Measurements from ENCODE around the gene SIRT6. TPM values are rescaled to one million over a fixed set of nuclear protein-coding genes. Genes with fewer than 3 reads are reported as not detected.
"Not testable (repeated sequence)": the region's sequence is repeated elsewhere in the genome, so short reads cannot be mapped to it uniquely, and the experiment has no call there.

Gene SIRT6
- total and polyA plus RNA-seq, 10 of the 15 experiments (the other 5 are each of a cell fraction or from before 2014, with no cell fraction given), result 1.3 to 49.6 (median 24.2) TPM

DNA sequence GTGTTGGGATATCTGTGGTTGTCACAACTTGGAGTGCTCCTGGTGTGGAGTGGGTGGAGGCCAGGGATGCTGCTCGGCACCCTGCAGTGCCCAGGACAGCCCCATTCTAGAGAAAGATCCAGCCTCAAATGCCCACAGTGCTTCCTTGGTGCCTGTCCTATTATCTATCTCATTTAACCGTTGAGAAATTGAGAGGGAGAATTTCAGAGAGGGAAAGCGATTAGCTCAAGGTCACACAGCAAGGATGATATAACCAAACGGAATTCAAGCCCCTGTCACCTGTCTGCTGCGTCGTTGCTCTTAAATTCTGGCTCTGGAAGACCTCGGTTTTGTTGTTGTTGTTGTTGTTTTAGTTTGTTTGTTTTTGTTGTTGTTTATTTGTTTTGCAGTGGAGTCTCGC is 13.6 kb upstream of the SIRT6 start (continued):
- no peak for TF ChIP-seq RAD21 (IDR thresholded peaks at IDR 0.05; ENCODE audit: insufficient read depth, low read depth, low read length)
- TF ChIP-seq ATF7 (IDR thresholded peaks at IDR 0.05; ENCODE audit: low read depth), result no peak
- no peak for TF ChIP-seq SREBF1 (IDR thresholded peaks at IDR 0.05; ENCODE audit: low read length)
- TF ChIP-seq YY1 (IDR thresholded peaks at IDR 0.05; ENCODE audit: low read depth, low read length), result no peak

DNA sequence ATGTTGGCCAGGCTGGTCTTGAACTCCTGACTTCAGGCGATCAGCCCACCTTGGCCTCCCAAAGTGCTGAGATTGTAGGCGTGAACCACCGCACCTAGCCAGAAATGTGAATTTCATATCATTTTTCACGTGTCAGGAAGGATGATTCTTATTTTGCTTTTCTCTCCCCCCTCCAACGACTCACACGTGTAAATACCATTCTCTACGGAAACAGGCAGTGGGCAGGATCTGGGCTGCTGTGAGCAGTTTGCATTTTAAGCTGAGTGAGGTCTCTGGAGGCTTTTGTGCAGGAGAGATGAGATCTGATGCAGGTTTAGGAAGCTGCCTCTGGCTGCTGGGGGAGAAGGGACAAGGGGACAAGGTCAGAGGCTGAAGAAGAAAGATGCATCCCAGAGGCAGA is 12.0 kb upstream of the SIRT6 start:
- in situ Hi-C loops (cut with MboI) (no loop called here), intact Hi-C loops (cut with micrococcal nuclease; ENCODE audit: unreplicated experiment) (no loop called here)
- WGBS (ENCODE audit: insufficient coverage, insufficient replicate concordance, low lambda C conversion rate, missing lambda C conversion rate), result 20% methylated on average over 7 of the region's 7 CpGs
- Histone ChIP-seq H4K20me1 (ENCODE audit: control insufficient read depth, insufficient read depth) (no peaks in the 10 kb centered on the region), H3K9ac (ENCODE audit: control insufficient read depth, insufficient read depth, low read length) (no peak overlapping the region), H3K4me1 (ENCODE audit: control insufficient read depth, insufficient read depth, low read length) (no peaks in the 10 kb centered on the region), H3K4me3 (no peak overlapping the region), H2AFZ (ENCODE audit: control insufficient read depth, low read depth, low read length) (no peak overlapping the region), H3K27me3 (replicated peaks in 1 of 2; ENCODE audit: control insufficient read depth in 2 of 2, insufficient read depth in 2 of 2, low read length in 1 of 2) (no peaks in the 10 kb centered on the region; a peak in 1 of 4 replicates), H3K4me2 (ENCODE audit: control insufficient read depth, insufficient read depth) (no peak overlapping the region), H3K27ac (ENCODE audit: control insufficient read depth, insufficient read depth) (no peak overlapping the region), H3K79me2 (ENCODE audit: control insufficient read depth, insufficient read depth, low read length) (no peaks in the 10 kb centered on the region), H3K36me3 (ENCODE audit: control insufficient read depth in 2 of 2, insufficient read depth in 2 of 2, low read length in 1 of 2) (no peaks in the 10 kb centered on the region), H3K9me3 (replicated peaks; ENCODE audit: control insufficient read depth, insufficient read depth, low read length) (no peaks in the 10 kb centered on the region; the same call in 2 of the 3 replicates)
- FAIRE-seq (no peak), DNase-seq (ENCODE audit: low read depth, low spot score) (no peak), ATAC-seq (no peak)
- ChIA-PET SMC1A (ENCODE audit: uncharacterized antibody, unreplicated experiment) (no interaction called here), POLR2A (no interaction called here), CTCF (no interaction called here), RAD21 (ENCODE audit: unreplicated experiment) (no interaction called here)
- no TSS peak for BruUV-seq (replicated peaks)
- TF ChIP-seq, protein P1, sequence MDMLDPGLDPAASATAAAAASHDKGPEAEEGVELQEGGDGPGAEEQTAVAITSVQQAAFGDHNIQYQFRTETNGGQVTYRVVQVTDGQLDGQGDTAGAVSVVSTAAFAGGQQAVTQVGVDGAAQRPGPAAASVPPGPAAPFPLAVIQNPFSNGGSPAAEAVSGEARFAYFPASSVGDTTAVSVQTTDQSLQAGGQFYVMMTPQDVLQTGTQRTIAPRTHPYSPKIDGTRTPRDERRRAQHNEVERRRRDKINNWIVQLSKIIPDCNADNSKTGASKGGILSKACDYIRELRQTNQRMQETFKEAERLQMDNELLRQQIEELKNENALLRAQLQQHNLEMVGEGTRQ (IDR thresholded peaks at IDR 0.05; ENCODE audit: borderline replicate concordance, low read depth, low read length), result no peak
- no peak for TF ChIP-seq NFYA (IDR thresholded peaks at IDR 0.05; ENCODE audit: borderline replicate concordance, low read depth, low read length)
- TF ChIP-seq, protein P2, sequence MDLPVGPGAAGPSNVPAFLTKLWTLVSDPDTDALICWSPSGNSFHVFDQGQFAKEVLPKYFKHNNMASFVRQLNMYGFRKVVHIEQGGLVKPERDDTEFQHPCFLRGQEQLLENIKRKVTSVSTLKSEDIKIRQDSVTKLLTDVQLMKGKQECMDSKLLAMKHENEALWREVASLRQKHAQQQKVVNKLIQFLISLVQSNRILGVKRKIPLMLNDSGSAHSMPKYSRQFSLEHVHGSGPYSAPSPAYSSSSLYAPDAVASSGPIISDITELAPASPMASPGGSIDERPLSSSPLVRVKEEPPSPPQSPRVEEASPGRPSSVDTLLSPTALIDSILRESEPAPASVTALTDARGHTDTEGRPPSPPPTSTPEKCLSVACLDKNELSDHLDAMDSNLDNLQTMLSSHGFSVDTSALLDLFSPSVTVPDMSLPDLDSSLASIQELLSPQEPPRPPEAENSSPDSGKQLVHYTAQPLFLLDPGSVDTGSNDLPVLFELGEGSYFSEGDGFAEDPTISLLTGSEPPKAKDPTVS (IDR thresholded peaks at IDR 0.05; ENCODE audit: low read depth, low read length), result no peak
- TF ChIP-seq NFYB (IDR thresholded peaks at IDR 0.05; ENCODE audit: insufficient read depth, low read depth, low read length), result no peak
- TF ChIP-seq, protein P3, sequence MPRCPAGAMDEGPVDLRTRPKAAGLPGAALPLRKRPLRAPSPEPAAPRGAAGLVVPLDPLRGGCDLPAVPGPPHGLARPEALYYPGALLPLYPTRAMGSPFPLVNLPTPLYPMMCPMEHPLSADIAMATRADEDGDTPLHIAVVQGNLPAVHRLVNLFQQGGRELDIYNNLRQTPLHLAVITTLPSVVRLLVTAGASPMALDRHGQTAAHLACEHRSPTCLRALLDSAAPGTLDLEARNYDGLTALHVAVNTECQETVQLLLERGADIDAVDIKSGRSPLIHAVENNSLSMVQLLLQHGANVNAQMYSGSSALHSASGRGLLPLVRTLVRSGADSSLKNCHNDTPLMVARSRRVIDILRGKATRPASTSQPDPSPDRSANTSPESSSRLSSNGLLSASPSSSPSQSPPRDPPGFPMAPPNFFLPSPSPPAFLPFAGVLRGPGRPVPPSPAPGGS (IDR thresholded peaks at IDR 0.05; ENCODE audit: borderline replicate concordance, insufficient read depth, low read depth, low read length, poor library complexity, severe bottlenecking), result no peak

DNA sequence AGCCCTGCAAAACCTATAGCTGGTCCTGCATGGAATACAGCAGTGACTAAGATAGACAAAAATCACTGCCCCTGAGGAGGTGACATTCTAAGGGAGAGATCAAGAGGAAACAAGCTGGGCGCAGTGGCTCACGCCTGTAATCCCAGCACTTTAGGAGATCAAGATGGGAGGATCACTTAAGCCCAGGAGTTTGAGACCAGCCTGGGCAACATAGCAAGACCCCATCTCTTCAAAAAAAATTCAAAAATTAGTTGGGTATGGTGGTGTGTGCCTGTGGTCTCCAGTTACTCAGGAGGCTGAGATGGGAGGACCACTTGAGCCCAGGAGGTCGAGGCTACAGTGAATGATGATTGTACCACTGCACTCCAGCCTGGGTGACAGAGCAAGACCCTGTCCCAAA is 10.2 kb upstream of the SIRT6 start:
- SMC1A ChIA-PET (ENCODE audit: uncharacterized antibody, unreplicated experiment); FAIRE-seq: not testable (repeated sequence)

More for the DNA sequence above, 10.2 kb upstream of the SIRT6 start:
- H4K20me1 ChIP-seq (ENCODE audit: control insufficient read depth, insufficient read depth); RAD21 ChIA-PET (ENCODE audit: unreplicated experiment); H3K9me3 ChIP-seq (replicated peaks; ENCODE audit: control insufficient read depth, insufficient read depth, low read length); intact Hi-C loops (cut with micrococcal nuclease; ENCODE audit: unreplicated experiment); DNase-seq (ENCODE audit: low read depth, low spot score); H3K79me2 ChIP-seq (ENCODE audit: control insufficient read depth, insufficient read depth, low read length); H3K4me3 ChIP-seq; H3K36me3 ChIP-seq (ENCODE audit: control insufficient read depth in 2 of 2, insufficient read depth in 2 of 2, low read length in 1 of 2); H2AFZ ChIP-seq (ENCODE audit: control insufficient read depth, low read depth, low read length); H3K9ac ChIP-seq (ENCODE audit: control insufficient read depth, insufficient read depth, low read length); H3K4me1 ChIP-seq (ENCODE audit: control insufficient read depth, insufficient read depth, low read length); ATAC-seq; H3K27ac ChIP-seq (ENCODE audit: control insufficient read depth, insufficient read depth); in situ Hi-C loops (cut with MboI); H3K4me2 ChIP-seq (ENCODE audit: control insufficient read depth, insufficient read depth); BruUV-seq (replicated peaks); H3K27me3 ChIP-seq (replicated peaks in 1 of 2; ENCODE audit: control insufficient read depth in 2 of 2, insufficient read depth in 2 of 2, low read length in 1 of 2): not testable (repeated sequence)
- ChIA-PET CTCF (interaction anchor here (5.0 kb wide), 1 partner anchor 10 kb away, joined by 17 read pairs; no protein-coding TSS in a partner anchor), POLR2A (interaction anchor here (1.0 to 1.3 kb wide), 2 partner anchors 8 to 207 kb away, joined by 3 to 4 read pairs; no protein-coding TSS in a partner anchor)
- WGBS (ENCODE audit: insufficient coverage, insufficient replicate concordance, low lambda C conversion rate, missing lambda C conversion rate), result 44% methylated on average over 3 of the region's 3 CpGs
